ENCODE measurements around the gene ACTL7A.

The ACTL7A gene

DNA sequence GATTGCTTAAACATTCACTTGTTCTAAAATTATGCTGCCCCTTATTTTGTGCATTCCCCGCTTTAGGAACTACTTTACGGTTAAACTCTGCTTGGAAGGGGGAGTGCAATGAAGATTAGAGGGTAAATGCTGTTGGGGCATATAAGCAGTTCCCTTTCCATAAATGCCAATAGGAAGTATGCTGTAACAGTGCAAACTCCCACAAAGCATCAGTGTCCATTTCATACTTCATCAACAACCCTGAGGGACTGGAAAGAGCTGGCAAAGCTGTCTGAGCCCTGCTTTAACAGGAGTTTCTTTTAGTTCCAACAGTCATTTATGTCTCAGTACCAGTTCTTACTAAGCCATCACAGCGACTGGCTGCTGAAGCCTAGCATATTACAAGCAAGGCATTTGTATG lies 1.8 kb downstream of the ACTL7A start (continued):
- TF ChIP-seq, protein P1, sequence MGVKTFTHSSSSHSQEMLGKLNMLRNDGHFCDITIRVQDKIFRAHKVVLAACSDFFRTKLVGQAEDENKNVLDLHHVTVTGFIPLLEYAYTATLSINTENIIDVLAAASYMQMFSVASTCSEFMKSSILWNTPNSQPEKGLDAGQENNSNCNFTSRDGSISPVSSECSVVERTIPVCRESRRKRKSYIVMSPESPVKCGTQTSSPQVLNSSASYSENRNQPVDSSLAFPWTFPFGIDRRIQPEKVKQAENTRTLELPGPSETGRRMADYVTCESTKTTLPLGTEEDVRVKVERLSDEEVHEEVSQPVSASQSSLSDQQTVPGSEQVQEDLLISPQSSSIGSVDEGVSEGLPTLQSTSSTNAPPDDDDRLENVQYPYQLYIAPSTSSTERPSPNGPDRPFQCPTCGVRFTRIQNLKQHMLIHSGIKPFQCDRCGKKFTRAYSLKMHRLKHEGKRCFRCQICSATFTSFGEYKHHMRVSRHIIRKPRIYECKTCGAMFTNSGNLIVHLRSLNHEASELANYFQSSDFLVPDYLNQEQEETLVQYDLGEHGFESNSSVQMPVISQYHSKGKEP (tag by site-specific recombination; IDR thresholded peaks at IDR 0.05), result no peak
- no peak for TF ChIP-seq ZNF404 (tag by site-specific recombination; IDR thresholded peaks at IDR 0.05)
- TF ChIP-seq, protein P2, sequence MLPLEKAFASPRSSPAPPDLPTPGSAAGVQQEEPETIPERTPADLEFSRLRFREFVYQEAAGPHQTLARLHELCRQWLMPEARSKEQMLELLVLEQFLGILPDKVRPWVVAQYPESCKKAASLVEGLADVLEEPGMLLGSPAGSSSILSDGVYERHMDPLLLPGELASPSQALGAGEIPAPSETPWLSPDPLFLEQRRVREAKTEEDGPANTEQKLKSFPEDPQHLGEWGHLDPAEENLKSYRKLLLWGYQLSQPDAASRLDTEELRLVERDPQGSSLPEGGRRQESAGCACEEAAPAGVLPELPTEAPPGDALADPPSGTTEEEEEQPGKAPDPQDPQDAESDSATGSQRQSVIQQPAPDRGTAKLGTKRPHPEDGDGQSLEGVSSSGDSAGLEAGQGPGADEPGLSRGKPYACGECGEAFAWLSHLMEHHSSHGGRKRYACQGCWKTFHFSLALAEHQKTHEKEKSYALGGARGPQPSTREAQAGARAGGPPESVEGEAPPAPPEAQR (tag by site-specific recombination; IDR thresholded peaks at IDR 0.05), result no peak

DNA sequence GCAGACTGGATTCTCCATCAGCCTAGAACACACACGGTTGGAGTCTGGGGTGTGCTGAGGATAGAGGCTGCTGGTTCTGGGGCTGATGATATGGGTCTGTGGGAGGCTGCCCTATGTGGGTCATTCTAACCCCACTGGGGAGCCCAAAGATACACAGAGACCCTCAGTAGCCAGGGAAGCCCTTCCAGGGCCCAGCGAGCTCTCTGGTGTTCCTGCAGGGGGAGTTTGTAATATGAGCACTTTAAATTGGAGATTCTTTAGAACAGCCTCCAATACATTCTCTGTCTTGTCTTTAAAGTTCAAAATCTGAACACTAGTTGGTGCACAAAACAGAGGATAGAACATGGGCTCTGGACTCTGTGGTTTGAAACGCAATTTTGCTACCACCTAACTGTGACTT lies 2.4 kb downstream of the ACTL7A start:
- no peak for TF ChIP-seq SETDB1 (IDR thresholded peaks at IDR 0.05; ENCODE audit: insufficient read length, low read length)
- TF ChIP-seq ZNF324 (tag by site-specific recombination; IDR thresholded peaks at IDR 0.05), result no peak
- TF ChIP-seq, protein P3, sequence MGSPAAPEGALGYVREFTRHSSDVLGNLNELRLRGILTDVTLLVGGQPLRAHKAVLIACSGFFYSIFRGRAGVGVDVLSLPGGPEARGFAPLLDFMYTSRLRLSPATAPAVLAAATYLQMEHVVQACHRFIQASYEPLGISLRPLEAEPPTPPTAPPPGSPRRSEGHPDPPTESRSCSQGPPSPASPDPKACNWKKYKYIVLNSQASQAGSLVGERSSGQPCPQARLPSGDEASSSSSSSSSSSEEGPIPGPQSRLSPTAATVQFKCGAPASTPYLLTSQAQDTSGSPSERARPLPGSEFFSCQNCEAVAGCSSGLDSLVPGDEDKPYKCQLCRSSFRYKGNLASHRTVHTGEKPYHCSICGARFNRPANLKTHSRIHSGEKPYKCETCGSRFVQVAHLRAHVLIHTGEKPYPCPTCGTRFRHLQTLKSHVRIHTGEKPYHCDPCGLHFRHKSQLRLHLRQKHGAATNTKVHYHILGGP (tag by site-specific recombination; IDR thresholded peaks at IDR 0.05), result no peak
- TF ChIP-seq, protein P4, sequence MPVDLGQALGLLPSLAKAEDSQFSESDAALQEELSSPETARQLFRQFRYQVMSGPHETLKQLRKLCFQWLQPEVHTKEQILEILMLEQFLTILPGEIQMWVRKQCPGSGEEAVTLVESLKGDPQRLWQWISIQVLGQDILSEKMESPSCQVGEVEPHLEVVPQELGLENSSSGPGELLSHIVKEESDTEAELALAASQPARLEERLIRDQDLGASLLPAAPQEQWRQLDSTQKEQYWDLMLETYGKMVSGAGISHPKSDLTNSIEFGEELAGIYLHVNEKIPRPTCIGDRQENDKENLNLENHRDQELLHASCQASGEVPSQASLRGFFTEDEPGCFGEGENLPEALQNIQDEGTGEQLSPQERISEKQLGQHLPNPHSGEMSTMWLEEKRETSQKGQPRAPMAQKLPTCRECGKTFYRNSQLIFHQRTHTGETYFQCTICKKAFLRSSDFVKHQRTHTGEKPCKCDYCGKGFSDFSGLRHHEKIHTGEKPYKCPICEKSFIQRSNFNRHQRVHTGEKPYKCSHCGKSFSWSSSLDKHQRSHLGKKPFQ (tag by site-specific recombination; IDR thresholded peaks at IDR 0.05), result no peak
- no peak for TF ChIP-seq ZNF530 (tag by site-specific recombination; IDR thresholded peaks at IDR 0.05; ENCODE audit: low read depth)
- TF ChIP-seq, protein P5, sequence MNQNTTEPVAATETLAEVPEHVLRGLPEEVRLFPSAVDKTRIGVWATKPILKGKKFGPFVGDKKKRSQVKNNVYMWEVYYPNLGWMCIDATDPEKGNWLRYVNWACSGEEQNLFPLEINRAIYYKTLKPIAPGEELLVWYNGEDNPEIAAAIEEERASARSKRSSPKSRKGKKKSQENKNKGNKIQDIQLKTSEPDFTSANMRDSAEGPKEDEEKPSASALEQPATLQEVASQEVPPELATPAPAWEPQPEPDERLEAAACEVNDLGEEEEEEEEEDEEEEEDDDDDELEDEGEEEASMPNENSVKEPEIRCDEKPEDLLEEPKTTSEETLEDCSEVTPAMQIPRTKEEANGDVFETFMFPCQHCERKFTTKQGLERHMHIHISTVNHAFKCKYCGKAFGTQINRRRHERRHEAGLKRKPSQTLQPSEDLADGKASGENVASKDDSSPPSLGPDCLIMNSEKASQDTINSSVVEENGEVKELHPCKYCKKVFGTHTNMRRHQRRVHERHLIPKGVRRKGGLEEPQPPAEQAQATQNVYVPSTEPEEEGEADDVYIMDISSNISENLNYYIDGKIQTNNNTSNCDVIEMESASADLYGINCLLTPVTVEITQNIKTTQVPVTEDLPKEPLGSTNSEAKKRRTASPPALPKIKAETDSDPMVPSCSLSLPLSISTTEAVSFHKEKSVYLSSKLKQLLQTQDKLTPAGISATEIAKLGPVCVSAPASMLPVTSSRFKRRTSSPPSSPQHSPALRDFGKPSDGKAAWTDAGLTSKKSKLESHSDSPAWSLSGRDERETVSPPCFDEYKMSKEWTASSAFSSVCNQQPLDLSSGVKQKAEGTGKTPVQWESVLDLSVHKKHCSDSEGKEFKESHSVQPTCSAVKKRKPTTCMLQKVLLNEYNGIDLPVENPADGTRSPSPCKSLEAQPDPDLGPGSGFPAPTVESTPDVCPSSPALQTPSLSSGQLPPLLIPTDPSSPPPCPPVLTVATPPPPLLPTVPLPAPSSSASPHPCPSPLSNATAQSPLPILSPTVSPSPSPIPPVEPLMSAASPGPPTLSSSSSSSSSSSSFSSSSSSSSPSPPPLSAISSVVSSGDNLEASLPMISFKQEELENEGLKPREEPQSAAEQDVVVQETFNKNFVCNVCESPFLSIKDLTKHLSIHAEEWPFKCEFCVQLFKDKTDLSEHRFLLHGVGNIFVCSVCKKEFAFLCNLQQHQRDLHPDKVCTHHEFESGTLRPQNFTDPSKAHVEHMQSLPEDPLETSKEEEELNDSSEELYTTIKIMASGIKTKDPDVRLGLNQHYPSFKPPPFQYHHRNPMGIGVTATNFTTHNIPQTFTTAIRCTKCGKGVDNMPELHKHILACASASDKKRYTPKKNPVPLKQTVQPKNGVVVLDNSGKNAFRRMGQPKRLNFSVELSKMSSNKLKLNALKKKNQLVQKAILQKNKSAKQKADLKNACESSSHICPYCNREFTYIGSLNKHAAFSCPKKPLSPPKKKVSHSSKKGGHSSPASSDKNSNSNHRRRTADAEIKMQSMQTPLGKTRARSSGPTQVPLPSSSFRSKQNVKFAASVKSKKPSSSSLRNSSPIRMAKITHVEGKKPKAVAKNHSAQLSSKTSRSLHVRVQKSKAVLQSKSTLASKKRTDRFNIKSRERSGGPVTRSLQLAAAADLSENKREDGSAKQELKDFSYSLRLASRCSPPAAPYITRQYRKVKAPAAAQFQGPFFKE (tag by site-specific recombination; IDR thresholded peaks at IDR 0.05; ENCODE audit: borderline replicate concordance), result no peak
- no peak for TF ChIP-seq ZNF174 (tag by site-specific recombination; IDR thresholded peaks at IDR 0.05)
- TF ChIP-seq, protein P6, sequence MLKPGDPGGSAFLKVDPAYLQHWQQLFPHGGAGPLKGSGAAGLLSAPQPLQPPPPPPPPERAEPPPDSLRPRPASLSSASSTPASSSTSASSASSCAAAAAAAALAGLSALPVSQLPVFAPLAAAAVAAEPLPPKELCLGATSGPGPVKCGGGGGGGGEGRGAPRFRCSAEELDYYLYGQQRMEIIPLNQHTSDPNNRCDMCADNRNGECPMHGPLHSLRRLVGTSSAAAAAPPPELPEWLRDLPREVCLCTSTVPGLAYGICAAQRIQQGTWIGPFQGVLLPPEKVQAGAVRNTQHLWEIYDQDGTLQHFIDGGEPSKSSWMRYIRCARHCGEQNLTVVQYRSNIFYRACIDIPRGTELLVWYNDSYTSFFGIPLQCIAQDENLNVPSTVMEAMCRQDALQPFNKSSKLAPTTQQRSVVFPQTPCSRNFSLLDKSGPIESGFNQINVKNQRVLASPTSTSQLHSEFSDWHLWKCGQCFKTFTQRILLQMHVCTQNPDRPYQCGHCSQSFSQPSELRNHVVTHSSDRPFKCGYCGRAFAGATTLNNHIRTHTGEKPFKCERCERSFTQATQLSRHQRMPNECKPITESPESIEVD (tag by site-specific recombination; IDR thresholded peaks at IDR 0.05), result no peak
- no peak for TF ChIP-seq ZFHX2 (tag by site-specific recombination; conservative IDR thresholded peaks at IDR 0.05)
- ChIA-PET POLR2A (no interaction called here), CTCF (interaction anchor here (0.6 to 1.2 kb wide), 2 partner anchors 12 to 213 kb away, joined by 3 read pairs; no protein-coding TSS in a partner anchor)
- Histone ChIP-seq H3K36me3 (ENCODE audit: control insufficient read depth in 2 of 2, insufficient read depth in 1 of 2, low read length in 2 of 2) (peaks cover 0 to 19% of the 10 kb centered on the region in 2 experiments; a peak in 1 of 3 replicates), H3K4me3 (ENCODE audit: low read depth, low read length) (no peak overlapping the region), H3K9me3 (ENCODE audit: control insufficient read depth, insufficient read depth, low read depth, low read length) (no peaks in the 10 kb centered on the region), H3K4me1 (ENCODE audit: control insufficient read depth, insufficient read depth, low read length) (no peaks in the 10 kb centered on the region), H3K27ac (ENCODE audit: extremely low read depth, low read depth, low read length) (no peak overlapping the region)

All from HEK293 (cell line).